ENCODE data around the gene PRSS53.

PRSS53 gene

GRCh38 chr16:31087971-31088370 lies 772 bp downstream of the PRSS53 start:
- no peak overlapping the region for H3K4me3 ChIP-seq (ENCODE audit: low read depth, low read length)
- TF ChIP-seq, protein P1, sequence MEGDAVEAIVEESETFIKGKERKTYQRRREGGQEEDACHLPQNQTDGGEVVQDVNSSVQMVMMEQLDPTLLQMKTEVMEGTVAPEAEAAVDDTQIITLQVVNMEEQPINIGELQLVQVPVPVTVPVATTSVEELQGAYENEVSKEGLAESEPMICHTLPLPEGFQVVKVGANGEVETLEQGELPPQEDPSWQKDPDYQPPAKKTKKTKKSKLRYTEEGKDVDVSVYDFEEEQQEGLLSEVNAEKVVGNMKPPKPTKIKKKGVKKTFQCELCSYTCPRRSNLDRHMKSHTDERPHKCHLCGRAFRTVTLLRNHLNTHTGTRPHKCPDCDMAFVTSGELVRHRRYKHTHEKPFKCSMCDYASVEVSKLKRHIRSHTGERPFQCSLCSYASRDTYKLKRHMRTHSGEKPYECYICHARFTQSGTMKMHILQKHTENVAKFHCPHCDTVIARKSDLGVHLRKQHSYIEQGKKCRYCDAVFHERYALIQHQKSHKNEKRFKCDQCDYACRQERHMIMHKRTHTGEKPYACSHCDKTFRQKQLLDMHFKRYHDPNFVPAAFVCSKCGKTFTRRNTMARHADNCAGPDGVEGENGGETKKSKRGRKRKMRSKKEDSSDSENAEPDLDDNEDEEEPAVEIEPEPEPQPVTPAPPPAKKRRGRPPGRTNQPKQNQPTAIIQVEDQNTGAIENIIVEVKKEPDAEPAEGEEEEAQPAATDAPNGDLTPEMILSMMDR (IDR thresholded peaks at IDR 0.05; ENCODE audit: low read depth, low read length), result no peak

- TF ChIP-seq, protein P1 (IDR thresholded peaks at IDR 0.05; ENCODE audit: low read depth, low read length), result no peak
- no peak overlapping the region for H3K4me3 ChIP-seq (ENCODE audit: low read depth, low read length)
Observed at GRCh38 chr16:31087481-31087880, 1.3 kb downstream of the PRSS53 start.

GRCh38 chr16:31086629-31086906 lies 2.2 kb downstream of the PRSS53 start:
- TF ChIP-seq, protein P1 (IDR thresholded peaks at IDR 0.05; ENCODE audit: low read depth, low read length), result no peak
- H3K4me3 ChIP-seq (ENCODE audit: low read depth, low read length), result no peak overlapping the region

GRCh38 chr16:31085873-31086628 lies 2.7 kb downstream of the PRSS53 start:
- no peak overlapping the region for H3K4me3 ChIP-seq (ENCODE audit: low read depth, low read length)
- TF ChIP-seq, protein P1 (IDR thresholded peaks at IDR 0.05; ENCODE audit: low read depth, low read length), result no peak

DNA sequence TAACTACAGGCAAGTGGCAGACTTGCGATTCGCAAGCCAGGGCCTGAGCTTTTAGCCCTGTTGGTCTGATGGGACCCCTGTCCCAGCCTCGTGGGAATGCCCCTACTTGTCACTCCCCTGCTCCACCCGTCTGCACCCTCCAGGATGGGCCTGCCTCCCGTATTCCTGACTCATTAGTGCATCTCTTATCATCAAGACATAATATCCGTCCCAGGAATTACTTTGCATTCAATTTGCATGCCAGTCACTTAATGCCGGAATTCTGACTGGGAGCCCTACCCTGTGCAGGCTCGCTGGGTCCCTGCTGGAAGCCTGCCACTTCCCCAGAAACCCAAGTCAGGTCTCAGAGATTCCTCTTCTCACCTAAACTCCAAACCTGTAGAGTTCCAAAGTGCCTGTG lies 3.3 kb downstream of the PRSS53 start:
- no peak overlapping the region for H3K4me3 ChIP-seq (ENCODE audit: low read depth, low read length)
- TF ChIP-seq, protein P1 (IDR thresholded peaks at IDR 0.05; ENCODE audit: low read depth, low read length), result no peak

- TF ChIP-seq, protein P1 (IDR thresholded peaks at IDR 0.05; ENCODE audit: low read depth, low read length), result no peak
- no peak overlapping the region for H3K4me3 ChIP-seq (ENCODE audit: low read depth, low read length)
Observed at GRCh38 chr16:31084584-31085302, 4.0 kb downstream of the PRSS53 start.

GRCh38 chr16:31083981-31084380 lies 4.8 kb downstream of the PRSS53 start:
- H3K4me3 ChIP-seq (ENCODE audit: low read depth, low read length), result no peak overlapping the region
- TF ChIP-seq, protein P1 (IDR thresholded peaks at IDR 0.05; ENCODE audit: low read depth, low read length), result no peak

Data from WI38 (cell line).